ENCODE results near the gene GON7.

GON7 gene

DNA sequence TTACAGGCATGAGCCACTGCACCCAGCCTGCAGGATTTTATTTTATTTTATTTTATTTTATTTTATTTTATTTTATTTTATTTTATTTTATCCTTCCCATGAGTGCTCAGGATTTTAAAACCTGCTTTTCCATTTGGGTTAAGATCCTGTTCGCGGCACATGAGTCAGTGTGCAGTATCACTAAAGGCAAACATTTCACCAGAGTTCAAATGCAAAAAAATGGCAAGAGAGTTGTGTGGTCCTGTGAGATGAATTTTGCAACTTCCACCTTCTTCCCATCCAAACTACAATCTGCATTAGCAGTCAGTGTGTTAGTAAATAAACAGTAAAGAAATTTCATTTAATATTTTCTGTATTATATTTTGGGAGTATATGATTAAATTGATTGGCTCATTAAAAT lies 51.2 kb downstream of the GON7 start:
- DNase-seq: no peak

DNA sequence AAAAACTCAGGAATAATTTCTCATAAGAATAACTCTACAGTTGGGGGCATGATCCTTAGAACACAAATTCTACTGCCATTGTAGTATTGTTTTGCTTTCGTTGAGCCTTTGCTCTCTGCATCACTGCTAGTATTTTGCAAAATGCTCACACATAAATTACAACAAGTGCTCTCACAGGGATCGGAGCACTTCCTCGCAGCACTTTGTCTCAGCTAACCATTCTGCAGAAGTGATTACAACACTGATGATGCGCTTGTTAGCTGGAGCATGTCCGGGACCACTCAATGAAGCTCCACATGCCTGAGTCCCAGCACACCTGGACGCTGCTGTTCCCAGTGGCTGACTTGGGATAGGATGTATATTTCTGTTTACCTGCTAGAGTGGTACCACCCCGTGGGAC lies 53.7 kb downstream of the GON7 start:
- no peak for DNase-seq
